IPS-NIHi7 (cell line): ENCODE data around the gene ZNF304.
A peak's percentile ranks its signal among the peaks of the same experiment; 100 is the strongest.
"Not testable (repeated sequence)": the region's sequence is repeated elsewhere in the genome, so short reads cannot be mapped to it uniquely, and the experiment has no call there.

Experiments
- DNase-seq: peaks from one replicate; pipeline ENCODE4 v3.0.0; 2012; ENCODE audit warnings: mixed read lengths; ENCODE audit errors: extremely low spot score

Gene ZNF304

GRCh38 chr19:57362419-57362818 is 11.3 kb downstream of the ZNF304 start:
- no peak for DNase-seq

- DNase-seq = peak; percentile 98
These were observed 12.1 kb downstream of the ZNF304 start, which contains the start of the genes TRAPPC2B and ZNF547 for GRCh38 chr19:57362997-57363687. TRAPPC2B (plus strand) TSS chr19:57363551; CDS start chr19:57364834, 1,283 bp downstream. ZNF547 (plus strand) TSS chr19:57363551; CDS start chr19:57368556, 5,005 bp downstream.

DNA sequence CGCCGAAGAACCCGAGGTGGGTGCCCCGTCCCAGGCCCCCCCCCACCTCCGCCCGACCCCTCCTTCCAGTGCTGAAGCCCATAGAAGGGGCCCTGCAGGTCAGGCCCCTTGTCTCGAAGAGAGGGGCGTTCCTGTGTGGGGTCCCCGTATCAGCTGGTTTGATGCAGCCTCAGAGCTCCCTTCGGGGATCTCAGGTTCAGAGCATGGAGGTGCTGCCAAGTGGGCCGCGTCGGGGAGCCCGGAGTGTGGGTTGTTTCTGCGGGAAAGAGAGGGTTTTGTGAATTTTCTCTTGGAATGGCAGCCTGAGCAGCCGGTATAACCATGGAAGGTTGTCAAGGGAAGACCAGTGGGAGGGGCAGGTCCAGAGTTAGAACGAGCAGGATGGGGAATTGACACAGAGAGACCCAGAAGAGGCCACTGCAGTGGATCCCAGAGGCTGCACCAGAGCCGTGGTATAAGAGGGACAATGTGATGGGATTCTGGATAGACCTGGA is 12.7 kb downstream of the ZNF304 start:
- peak; percentile 12 for DNase-seq

- no peak for DNase-seq
These were observed 15.7 kb downstream of the ZNF304 start for GRCh38 chr19:57366776-57367175.

DNA sequence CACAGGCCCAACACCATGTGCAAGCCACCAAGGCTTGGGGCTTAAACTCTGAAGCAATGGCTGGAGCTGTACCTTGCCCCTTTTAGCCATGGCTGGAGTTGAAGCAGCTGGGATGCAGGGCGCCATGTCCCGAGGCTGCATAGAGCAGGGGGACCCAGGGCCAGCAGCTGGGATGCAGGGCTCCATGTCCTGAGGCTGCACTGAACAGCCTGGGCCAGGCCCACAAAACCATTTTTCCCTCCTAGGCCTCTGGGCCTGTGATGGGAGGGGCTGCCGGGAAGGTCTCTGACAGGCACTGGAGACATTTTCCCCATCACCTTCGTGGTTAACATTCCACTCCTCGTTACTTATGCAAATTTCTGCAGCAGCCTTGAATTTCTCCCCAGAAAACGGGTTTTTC is 23.1 kb downstream of the ZNF304 start:
- DNase-seq = no peak

DNA sequence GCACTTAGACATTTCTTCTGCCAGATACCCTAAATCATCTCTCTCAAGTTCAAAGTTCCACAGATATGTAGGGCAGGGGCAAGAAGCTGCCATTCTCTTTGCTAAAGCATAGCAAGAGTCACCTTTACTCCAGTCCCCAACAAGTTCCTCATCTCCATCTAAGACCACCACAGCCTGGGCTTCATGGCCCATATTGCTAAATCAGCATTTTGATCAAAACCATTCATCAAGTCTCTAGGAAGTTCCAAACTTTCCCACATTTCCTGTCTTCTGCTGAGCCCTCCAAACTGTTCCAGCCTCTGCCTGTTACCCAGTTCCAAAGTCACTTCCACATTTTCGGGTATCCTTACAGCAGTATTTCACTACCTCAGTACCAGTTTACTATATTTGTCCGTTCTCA is 23.6 kb downstream of the ZNF304 start:
- not testable (repeated sequence) for DNase-seq

DNA sequence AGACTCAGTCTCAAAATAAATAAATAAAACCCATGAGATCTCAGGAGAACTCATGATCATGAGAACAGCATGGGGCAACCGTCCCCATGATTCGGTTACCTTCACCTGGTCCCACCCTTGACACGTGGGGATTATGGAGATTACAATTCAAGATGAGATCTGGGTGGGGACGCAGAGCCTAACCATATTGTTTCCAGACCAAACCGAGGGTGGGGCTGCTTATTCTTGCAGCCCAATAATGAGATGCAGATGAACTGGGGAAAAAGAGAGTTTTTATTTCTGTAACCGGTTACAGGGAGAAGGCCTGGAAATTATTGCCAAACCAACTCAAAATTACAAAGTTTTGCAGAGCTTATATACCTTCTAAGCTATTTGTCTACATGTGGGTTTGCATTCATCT is 25.1 kb downstream of the ZNF304 start:
- no peak for DNase-seq

GRCh38 chr19:57377498-57378146 is 26.6 kb downstream of the ZNF304 start:
- no peak for DNase-seq

DNA sequence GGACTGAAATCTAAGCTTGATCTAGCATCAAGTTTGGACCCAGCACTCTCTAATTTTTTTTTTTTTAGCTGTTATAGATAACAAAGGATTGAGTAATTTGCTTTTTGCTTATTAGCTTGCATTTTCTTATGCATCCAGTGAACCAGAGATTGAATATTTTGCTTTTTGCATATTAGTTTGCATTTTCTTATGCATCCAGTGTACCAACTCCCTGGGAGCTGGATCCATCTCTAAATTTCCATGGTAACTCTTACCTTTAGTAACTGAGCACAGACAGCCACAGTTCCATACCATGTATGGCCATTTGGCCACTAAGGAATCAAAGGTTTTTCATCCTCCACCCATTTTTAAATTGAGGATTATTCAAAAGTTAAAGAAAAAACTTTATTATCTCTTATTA is 29.9 kb downstream of the ZNF304 start:
- no peak for DNase-seq

- no peak for DNase-seq
These were observed 31.9 kb downstream of the ZNF304 start for GRCh38 chr19:57382806-57383488.

GRCh38 chr19:57389194-57389729 is 38.2 kb downstream of the ZNF304 start:
- DNase-seq = no peak

- peak; percentile 98 for DNase-seq
These were observed 38.9 kb downstream of the ZNF304 start, which contains the start of gene ZNF548 for GRCh38 chr19:57389730-57390598. ZNF548 (plus strand) TSS chr19:57389854; CDS start chr19:57390100, 246 bp downstream.

DNA sequence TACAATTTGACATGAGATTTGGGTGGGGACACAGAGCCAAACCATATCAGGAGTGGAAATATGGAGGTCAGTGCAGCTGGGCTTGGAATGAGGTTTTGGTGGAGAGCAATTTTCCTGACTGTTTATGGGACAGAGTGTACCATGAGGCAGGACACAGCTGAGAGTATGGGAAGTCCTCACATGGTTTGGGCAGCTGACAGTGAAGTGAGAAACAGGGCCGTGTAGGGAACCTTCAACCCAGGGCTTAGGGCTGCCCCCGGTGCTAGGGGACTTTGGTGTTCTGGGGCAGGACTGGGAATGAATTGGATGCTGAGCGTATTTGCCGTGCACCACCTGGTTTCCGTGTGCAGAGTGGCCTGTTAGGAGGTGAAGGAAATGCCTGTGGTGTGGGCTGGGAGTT is 44.6 kb downstream of the ZNF304 start:
- DNase-seq = no peak

GRCh38 chr19:57398868-57399267 is 47.8 kb downstream of the ZNF304 start:
- DNase-seq = no peak

DNA sequence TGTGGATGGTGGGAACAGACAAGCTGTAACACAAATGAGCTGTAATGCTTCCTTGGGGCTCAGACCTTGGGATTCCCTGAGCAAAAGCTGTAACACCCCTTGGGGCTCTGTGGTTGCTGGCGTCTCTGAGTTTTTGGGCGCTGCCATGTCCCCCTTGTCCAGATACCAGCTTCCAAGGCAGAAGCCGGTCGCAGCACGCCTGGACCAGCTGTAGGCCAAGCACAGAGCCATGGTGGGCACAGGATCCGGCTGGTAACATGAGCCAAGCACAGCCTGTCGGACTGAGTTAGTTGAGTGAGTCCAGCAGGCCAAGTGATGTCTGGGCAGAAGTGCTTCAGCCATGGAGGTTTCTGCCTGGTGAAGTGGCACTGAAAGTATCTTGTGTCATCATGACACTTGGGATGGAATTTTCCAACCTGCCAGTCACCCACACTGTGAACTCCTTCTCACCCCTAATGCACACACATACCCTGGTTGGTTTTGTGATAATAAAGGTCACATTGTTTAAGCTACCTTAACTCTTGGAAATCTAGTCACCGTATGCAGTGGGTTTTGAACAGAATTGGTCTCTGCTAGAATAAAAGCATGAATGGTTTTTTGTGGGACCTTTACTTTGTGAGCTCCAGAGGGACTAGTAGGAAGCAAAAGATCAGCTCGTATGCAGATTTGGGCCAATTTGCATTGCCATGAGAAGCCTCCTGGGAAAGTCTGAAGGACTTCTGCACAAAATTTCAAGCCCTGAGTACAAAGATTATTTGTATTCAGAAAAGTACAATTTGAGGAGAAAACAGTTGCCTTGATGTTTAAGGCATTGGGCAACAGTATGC is 52.9 kb downstream of the ZNF304 start:
- DNase-seq = no peak

GRCh38 chr19:57406516-57407123 is 55.5 kb downstream of the ZNF304 start:
- DNase-seq = peak; percentile 93
